Fibroblast of lung (primary cell): ENCODE data around the gene CHI3L1. TPM values are rescaled to one million over a fixed set of nuclear protein-coding genes. Genes with fewer than 3 reads are reported as not detected.

Experiments used
- DNase-seq, 2 donors: peaks; one replicate each; pipeline versions ENCODE4 v3.0.0 to v3.0.0-alpha.2; 2010; ENCODE audit warnings: low read depth in 2 of 2
- H2AFZ ChIP-seq: 2 replicates; pipeline ENCODE4 v1.5.1; 2012; ENCODE audit warnings: low read length, control low read depth, inconsistent platforms
- H3K27ac ChIP-seq: 2 replicates; pipeline ENCODE4 v1.5.1; 2011; ENCODE audit warnings: low read length, control low read depth; ENCODE audit not compliant: insufficient read depth
- H3K27me3 ChIP-seq: 2 replicates; pipeline ENCODE4 v1.5.1; 2011; ENCODE audit warnings: mild to moderate bottlenecking, low read length; ENCODE audit not compliant: control insufficient read depth, insufficient read depth
- H3K36me3 ChIP-seq: 2 replicates; pipeline ENCODE4 v1.5.1; 2011; ENCODE audit warnings: low read length; ENCODE audit not compliant: control insufficient read depth, insufficient read depth
- H3K4me1 ChIP-seq: 2 replicates; pipeline ENCODE4 v1.5.1; 2011; ENCODE audit warnings: low read length; ENCODE audit not compliant: control insufficient read depth, insufficient read depth; ENCODE audit errors: extremely low read depth
- H3K4me2 ChIP-seq: 2 replicates; pipeline ENCODE4 v1.5.1; 2011; ENCODE audit warnings: low read length, control low read depth; ENCODE audit not compliant: insufficient read depth; ENCODE audit errors: extremely low read depth
- H3K4me3 ChIP-seq, 4 experiments: fragments of 200-600 bp in 1 of 4; sonication (generic) in 1 of 4; replicated peaks in 1 of 4; 2 replicates each; pipeline ENCODE4 v1.5.1; 2011 to 2016; ENCODE audit warnings: low read length in 4 of 4, low read depth in 3 of 4, mild to moderate bottlenecking in 3 of 4, control low read depth in 2 of 4, inconsistent platforms in 1 of 4, mixed read lengths in 1 of 4; ENCODE audit not compliant: insufficient read depth in 1 of 4; ENCODE audit errors: control extremely low read depth in 1 of 4
- H3K79me2 ChIP-seq: 2 replicates; pipeline ENCODE4 v1.5.1; 2012; ENCODE audit warnings: mild to moderate bottlenecking, low read length, inconsistent platforms; ENCODE audit not compliant: control insufficient read depth, insufficient read depth
- H3K9ac ChIP-seq: 2 replicates; pipeline ENCODE4 v1.5.1; 2011; ENCODE audit warnings: mild to moderate bottlenecking, low read length, control low read depth; ENCODE audit not compliant: insufficient read depth
- H3K9me3 ChIP-seq: 2 replicates; pipeline ENCODE4 v1.5.1; 2012; ENCODE audit warnings: low read depth, low read length; ENCODE audit not compliant: control insufficient read depth, insufficient read depth
- H4K20me1 ChIP-seq: 2 replicates; pipeline ENCODE4 v1.5.1; 2011; ENCODE audit warnings: low read length; ENCODE audit not compliant: control insufficient read depth, insufficient read depth; ENCODE audit errors: extremely low read depth
- CTCF ChIP-seq, 2 donors: IDR thresholded peaks in 1 of 2; conservative IDR thresholded peaks in 1 of 2; 1 replicate in 1 of 2; 2 replicates in 1 of 2; pipeline ENCODE4 v1.5.1; 2011 to 2012; ENCODE audit warnings: low read length in 2 of 2, control low read depth in 1 of 2, inconsistent platforms in 1 of 2, low read depth in 1 of 2, mild to moderate bottlenecking in 1 of 2
- EZH2 ChIP-seq: IDR thresholded peaks from 2 replicates; pipeline ENCODE4 v1.5.1; 2012; ENCODE audit warnings: low read length, control low read depth, mild to moderate bottlenecking; ENCODE audit errors: missing control alignments
- polyA plus RNA-seq, 2 donors: library from polyadenylated mRNA; depleted of rRNA in 1 of 2; stranded (reverse) in 1 of 2; unstranded in 1 of 2; fragments of >200 nt; gene quantifications; 2 replicates each; pipeline ENCODE4 v1.2.1, GENCODE V29; 2011 to 2012; ENCODE audit warnings: missing spikeins in 1 of 2
- total RNA-seq: library from RNA; depleted of rRNA; stranded (reverse); fragments of >200 nt; gene quantifications from 2 replicates; pipeline ENCODE4 v1.2.1, GENCODE V29; 2014

The CHI3L1 gene
- total and polyA plus RNA-seq, 2 donors (not counting 1 experiment from before 2014, with no cell fraction given) = 3.0 to 42.8 TPM

GRCh38 chr1:203137324-203137723, 49.2 kb downstream of the CHI3L1 start:
- Histone ChIP-seq H3K4me1 (no peaks in the 10 kb centered on the region), H3K79me2 (no peaks in the 10 kb centered on the region), H3K27me3 (no peaks in the 10 kb centered on the region), H3K9ac (no peak overlapping the region), H4K20me1 (no peaks in the 10 kb centered on the region), H3K4me2 (no peak overlapping the region), H2AFZ (no peak overlapping the region), H3K4me3 (no peak overlapping the region), H3K36me3 (no peaks in the 10 kb centered on the region), H3K9me3 (no peaks in the 10 kb centered on the region), H3K27ac (no peak overlapping the region)
- no peak for TF ChIP-seq EZH2
- TF ChIP-seq CTCF (conservative IDR thresholded peaks at IDR 0.05 in 1 of 2, IDR thresholded peaks at IDR 0.05 in 1 of 2; ENCODE audit: low read depth in 1 of 2, low read length in 2 of 2) = no peak
- no peak for DNase-seq

GRCh38 chr1:203136409-203137042, 50.0 kb downstream of the CHI3L1 start:
- H3K36me3 ChIP-seq = no peaks in the 10 kb centered on the region
- no peaks in the 10 kb centered on the region for H3K4me1 ChIP-seq
- H4K20me1 ChIP-seq = peaks cover 1% of the 10 kb centered on the region
- no peaks in the 10 kb centered on the region for H3K9me3 ChIP-seq
- no peak for DNase-seq
- no peaks in the 10 kb centered on the region for H3K27me3 ChIP-seq
- no peak overlapping the region for H2AFZ ChIP-seq
- TF ChIP-seq EZH2 = no peak
- no peak for TF ChIP-seq CTCF (conservative IDR thresholded peaks at IDR 0.05 in 1 of 2, IDR thresholded peaks at IDR 0.05 in 1 of 2; ENCODE audit: low read depth in 1 of 2, low read length in 2 of 2)
- H3K4me2 ChIP-seq = no peak overlapping the region
- H3K27ac ChIP-seq = no peak overlapping the region
- H3K79me2 ChIP-seq = no peaks in the 10 kb centered on the region
- no peak overlapping the region for H3K9ac ChIP-seq
- no peak overlapping the region for H3K4me3 ChIP-seq

GRCh38 chr1:203135636-203136305, 50.7 kb downstream of the CHI3L1 start:
- H3K4me2 ChIP-seq = no peak overlapping the region
- H3K79me2 ChIP-seq = no peaks in the 10 kb centered on the region
- peaks cover 1% of the 10 kb centered on the region for H4K20me1 ChIP-seq
- H3K4me1 ChIP-seq = no peaks in the 10 kb centered on the region
- H3K36me3 ChIP-seq = no peaks in the 10 kb centered on the region
- TF ChIP-seq CTCF (conservative IDR thresholded peaks at IDR 0.05 in 1 of 2, IDR thresholded peaks at IDR 0.05 in 1 of 2; ENCODE audit: low read depth in 1 of 2, low read length in 2 of 2) (no peak), EZH2 (no peak)
- H2AFZ ChIP-seq = no peak overlapping the region
- no peak overlapping the region for H3K9ac ChIP-seq
- no peaks in the 10 kb centered on the region for H3K9me3 ChIP-seq
- H3K27ac ChIP-seq = no peak overlapping the region
- no peak overlapping the region for H3K4me3 ChIP-seq
- DNase-seq = no peak
- H3K27me3 ChIP-seq = no peaks in the 10 kb centered on the region
